Hematopoietic multipotent progenitor cell treated with erythropoietin and hydrocortisone succinate and interleukin-3 and kit ligand, for 8 days (in vitro differentiated cells): ENCODE results near the gene CLN6.

ENCODE experiments used
- DNase-seq: peaks from one replicate; pipeline ENCODE4 v3.0.0-alpha.2; 2015

Gene CLN6

DNA sequence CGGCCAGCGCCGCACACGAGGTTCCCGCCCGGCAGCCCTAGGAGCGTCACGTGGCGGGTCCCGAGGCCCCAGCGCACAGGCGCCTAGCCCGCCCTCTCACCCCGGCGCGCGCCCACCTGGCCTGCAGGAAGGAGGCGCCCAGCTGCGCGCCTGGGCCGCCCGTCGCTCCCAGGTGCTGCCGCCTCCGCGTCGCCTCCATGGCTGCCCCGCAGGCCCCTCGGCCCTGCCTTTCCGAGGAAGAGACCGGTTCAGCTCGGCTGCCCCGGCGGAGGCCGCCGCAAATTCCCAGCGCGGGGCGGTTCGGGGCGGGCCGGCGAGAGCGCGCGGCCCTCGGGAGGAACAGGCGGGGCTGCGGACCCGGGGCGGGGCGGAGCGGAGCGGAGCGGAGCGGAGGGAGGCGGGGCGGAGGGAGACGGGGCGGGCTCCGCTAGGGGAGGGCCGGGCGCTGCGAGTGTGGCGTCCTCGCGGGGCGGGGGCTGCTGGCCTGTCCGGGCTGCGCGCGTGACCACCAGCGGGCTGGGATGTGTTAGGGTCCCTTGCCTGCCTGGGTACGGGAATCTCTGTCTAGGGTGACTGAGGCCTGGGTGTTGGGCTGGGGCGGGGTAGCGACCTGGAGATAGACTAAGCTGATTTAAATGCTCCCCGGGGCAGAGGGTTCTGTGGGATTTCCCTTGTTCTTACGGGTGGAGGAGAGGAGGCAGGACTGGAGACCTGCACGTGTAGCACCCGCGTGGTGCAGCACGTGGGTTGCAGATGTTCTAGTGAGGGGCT lies at the start of gene CLN6:
TSS of gene CLN6 (minus strand) at position 343 of the 771 bp plus-strand sequence. CDS start at position 199, 144 bp downstream.
- peak; percentile 81 for DNase-seq

DNA sequence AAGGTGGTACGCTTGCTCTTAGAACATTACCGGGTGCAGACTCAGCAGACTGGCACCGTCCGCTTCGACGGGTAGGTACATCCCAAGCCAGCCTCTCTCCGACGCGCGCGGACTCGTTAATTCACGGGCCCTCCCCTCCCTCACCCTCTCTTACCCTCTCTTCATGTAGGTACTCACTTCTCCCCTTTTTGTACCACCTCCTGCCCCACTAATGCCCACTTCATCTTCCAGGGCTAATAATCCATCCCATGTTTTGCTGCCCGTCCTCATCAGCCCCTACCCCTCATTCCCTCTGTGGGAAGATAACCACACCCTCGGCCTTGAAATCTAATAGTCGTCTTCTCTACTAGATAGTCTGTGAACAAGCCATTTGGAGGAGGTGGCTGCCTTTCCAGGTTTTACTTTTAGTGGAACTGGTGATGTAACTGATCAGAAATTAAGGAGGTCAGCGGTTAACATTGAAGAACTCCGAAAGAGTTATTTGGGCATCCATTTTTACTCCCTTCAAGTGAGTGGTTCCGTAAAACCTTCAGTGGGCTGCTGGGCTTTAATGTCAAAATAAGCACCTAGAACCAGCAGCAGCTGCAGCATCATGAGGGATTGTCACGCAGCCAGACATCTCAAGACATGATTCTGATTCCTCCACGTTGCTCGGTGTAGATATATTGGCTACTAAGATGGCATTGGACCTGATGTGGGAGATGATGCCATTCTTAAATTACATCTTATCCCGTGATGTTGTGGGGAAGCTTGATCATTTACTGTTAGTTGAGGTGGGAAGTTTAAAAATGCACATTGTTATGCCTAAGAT lies 49.3 kb upstream of the CLN6 start:
- peak; percentile 51 for DNase-seq

DNA sequence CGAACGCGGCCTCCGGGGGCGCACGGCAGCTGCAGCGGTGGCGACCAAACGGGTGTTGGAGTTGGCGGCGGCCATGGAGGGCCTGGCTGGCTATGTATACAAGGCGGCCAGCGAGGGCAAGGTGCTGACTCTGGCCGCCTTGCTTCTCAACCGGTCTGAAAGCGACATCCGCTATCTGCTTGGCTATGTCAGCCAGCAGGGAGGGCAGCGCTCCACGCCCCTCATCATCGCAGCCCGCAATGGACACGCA lies 48.7 kb upstream of the CLN6 start:
- DNase-seq, result no peak

DNA sequence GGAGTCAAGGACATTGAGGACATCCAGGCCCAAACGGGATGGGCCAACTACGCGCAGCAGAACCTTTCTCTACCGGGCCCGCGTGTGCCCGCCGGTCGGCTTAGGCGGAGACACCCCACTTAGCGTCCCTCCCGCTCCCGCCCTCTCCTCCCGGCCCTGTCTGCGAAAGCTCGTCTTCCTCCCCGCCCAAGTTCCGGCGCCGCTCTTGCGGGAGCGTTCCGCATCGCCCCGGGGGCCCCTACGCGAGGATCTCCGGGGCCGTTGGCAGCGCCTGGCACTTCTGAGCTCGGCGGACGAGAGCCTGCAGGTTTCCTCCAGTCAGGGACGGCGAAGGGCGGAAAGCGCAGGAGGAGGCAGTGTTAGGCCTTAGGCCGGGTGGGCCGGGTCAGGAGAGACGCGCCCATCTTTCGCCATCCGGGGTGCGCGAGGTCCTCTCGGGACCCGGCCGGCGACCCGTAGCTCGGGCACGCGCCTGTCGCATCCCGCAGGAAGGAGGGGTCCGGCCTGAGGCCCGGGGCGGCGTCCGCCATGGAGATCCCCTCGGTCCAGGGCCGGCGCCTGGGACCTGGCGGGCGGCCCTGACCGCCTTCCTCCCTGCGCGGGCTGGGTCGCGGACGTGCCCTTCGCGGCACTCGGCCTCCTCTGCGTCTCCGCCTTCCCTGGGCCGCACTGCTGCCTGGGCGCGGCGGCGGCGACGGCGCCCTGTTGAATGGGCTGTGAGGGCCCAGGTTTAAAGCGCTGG lies 48.2 kb upstream of the CLN6 start, which contains the start of gene FEM1B:
TSS of gene FEM1B (plus strand) at position 143 of the 742 bp plus-strand sequence. CDS start 673 bp downstream, outside the sequence.
- peak; percentile 89 for DNase-seq

DNA sequence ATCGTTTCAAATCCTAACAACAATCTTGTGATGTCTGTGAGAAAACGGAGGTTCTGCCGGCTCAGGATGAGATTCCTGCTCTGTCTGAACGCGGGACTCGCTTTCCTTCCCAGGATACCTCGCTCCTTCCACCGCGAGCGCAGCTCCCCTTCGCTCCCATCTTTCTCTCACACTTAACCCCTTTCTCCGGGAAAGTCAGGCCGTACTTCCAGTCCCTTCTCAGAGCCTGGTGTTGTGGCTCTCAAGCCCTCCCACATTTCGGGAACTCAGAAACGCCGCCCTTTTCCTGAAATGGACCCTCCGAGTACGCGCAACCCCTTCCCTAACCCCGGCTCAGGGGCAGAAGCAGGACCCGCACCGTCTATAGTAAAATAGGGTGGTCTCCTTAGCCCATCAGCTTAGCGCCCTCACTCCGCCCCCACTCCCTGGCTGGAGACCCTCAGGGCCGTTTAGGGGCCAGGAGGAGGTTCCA lies 47.6 kb upstream of the CLN6 start:
- peak; percentile 64 for DNase-seq

DNA sequence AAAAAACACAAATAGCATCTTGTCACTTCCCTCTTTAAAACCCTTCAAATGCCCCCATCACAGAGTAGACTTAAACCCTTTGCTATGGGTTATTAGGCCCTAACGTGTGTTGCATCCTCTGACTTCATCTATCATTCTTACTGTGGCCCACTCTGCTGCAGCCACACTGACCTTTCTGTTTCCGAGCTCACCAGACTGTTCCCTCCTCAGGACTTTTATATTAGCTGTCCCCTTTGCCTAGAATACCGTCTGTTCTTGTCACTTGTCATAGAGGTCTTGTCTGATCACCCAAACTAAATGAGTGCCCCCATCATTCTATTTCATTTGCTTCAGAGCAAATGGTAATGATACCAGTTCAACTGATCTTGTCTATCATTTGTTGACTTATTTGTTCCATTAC lies 47.1 kb upstream of the CLN6 start:
- no peak for DNase-seq

DNA sequence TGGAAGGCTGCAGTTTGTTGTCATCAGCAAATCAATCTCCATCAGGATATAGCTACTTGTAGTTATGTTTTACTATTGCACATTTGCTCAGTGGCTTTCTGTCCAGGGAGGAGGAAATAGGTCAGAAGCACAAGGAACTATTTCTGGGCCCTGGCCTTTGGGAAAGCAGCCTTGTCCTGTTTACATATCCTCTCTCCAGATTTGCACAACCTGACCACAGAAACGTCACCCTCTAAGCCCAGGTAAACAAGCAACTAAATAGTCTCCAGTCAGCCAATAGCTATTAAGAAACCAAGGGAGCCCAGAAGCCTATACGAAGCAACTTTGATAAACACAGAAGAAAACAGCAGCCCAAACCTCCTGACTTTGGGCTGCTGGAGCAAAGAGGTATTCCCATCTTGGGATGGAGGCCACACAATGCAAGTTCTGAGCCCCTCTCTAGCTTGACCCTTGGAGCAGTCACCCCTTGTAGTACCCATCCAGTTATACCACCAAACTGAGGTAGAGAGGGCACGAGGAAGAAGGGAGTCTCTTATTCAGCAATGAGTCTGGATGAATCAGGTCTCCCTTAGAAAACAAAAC lies 45.7 kb upstream of the CLN6 start:
- no peak for DNase-seq

DNA sequence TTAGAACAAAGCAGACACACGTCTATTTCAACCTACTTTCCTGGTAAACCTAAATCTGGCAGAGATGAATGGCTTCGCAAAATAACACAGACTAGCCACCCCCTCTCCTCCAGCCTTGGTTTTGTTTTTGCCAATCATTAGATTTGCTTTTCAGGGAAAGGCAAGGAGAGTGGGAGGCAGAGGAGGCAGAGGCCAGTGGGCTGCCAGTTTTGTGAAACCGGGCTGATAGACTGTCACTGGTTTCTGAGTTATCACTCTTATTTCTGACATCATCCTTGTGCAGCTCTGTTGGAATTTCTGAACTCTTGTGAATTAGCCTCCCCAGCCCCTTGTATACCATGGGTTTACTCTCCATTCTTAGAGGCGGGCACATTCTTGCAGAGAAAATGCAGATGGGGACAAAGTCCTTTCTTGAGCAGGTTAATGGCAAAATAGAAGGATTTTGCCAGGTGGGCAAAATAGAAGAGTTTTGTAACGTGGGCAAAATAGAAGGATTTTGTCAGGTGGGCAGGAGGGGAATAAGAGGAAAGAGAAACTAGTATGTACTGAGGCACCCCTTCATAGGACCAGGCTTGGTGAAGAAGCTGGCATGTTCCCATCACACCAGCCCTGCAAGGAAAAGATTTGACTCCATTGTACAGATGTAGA lies 44.8 kb upstream of the CLN6 start:
- DNase-seq, result no peak

DNA sequence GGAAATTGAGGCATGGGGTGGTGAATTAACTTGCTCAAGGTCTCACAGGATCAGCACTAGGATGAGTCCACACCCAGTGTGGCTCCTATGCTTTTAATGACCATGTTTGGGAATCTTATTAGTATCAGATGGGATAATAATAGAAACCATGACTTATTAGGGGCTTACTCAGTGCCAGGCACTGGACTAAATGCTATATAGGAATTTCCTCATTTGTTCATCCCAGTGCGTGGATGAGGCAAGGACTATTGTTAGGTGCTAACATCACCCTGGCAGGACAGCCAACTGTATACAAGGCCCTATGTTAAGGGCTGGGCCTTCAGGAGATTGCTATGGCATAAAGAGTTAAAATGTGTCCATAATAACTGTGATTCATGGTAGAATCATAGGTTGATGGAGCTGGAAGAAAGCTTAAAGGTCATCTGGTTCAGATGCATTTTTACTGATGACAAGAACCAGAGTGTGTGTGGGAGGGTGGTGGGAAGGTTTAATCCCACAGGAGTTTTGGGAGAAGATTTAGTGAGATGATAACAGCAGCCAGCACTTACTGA lies 43.3 kb upstream of the CLN6 start:
- DNase-seq, result no peak

DNA sequence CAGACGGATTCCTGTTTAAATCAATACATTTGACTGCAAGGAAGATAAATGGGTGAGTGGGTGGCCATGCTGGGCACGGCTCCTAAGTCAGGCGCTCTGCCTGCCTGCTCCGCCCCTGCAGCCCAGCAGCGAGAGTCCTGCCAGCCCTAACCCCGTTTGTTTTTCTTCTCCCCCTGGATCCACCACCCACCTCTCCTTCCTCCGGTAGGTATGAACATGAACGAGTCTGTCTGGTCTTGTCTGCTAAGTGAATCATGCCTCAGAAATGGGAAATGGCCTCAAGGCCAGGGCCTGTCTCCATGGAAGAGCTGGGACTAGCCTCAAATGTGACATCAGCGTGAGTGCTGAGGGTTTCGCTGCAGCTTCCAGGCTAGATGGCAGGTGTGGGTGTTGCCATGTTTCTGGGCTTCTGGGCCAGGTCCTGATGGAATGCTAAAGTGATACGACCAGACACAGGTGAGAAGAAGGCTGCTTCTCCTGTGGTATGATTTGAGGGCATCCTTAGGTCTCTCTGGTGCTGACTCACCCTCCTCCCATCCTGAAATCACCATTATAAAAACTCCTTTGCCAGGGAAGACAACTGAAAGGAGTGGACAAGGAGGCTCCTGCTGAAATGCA lies 42.4 kb upstream of the CLN6 start:
- DNase-seq, result no peak

DNA sequence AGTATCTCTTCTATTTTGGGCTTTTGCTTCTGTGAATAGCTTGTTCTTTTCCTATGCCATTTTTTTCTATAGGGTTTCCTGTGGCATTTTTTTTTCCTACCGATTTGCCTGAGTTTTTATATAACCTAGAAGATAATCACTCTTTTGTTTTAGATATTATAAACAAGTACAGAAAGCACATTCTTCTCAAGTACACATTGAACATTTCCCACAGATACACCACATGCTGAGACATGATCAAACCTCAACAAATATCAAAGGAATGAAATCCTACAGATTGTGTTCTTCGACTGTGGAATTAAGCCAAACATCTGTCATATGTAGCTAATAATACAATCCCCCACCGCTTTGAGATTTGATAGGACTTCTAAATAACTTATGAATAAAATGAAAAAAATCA lies 38.9 kb upstream of the CLN6 start:
- no peak for DNase-seq

DNA sequence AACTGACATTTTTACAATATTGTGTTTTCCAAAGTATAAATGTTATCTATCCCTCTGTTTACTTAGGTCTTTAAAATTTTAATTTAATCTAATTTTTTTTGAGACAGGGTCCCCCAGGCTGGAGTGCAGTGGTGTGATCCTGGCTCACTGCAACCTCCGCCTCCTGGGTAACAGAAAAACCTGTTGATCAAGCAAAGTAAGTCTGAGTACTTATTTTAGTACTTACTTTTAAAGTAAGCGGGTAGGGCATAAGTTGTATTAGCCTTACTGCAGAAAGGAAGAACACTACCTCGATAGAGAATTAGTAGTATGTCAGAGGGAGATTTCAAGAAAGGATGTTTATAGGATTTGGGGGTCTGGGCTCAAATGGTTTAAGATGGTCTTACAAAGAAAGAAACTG lies 36.1 kb upstream of the CLN6 start:
- DNase-seq, result no peak

DNA sequence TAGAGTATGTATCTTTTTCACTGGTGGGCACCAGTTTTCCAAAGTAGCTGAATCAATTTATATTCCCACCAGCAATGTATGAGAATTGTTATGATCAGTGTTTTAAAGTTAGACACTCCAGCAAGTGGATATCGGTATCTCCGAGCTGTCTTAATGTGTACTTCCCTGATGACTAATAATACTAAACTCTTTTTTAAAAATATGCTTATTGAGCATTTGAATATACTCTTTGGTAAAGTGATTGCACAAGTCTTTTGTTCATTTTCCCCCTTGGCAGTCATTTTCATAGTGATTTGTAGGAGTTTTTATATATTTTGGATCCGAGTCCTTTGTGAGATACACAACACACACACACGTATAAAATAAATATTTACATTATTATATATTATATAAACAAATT lies 35.6 kb upstream of the CLN6 start:
- no peak for DNase-seq

DNA sequence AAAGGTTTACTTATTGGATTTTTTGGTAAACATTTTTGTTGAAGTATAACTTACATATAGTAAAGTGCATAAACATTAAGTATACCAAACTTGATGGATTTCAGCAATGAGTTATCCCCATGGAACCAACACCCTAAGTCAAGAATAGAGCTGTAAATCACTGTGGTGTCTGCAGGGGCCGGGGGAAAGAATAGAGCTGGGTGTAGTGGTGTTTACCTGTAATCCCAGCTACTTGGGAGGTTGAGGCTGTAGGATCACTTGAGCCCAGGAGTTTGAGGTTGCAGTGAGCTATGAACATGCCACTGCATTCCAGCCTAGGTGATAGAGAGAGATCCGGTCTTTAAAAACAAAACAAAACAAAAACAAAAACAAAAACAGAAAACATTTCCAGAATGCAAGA lies 34.8 kb upstream of the CLN6 start:
- DNase-seq, result no peak

DNA sequence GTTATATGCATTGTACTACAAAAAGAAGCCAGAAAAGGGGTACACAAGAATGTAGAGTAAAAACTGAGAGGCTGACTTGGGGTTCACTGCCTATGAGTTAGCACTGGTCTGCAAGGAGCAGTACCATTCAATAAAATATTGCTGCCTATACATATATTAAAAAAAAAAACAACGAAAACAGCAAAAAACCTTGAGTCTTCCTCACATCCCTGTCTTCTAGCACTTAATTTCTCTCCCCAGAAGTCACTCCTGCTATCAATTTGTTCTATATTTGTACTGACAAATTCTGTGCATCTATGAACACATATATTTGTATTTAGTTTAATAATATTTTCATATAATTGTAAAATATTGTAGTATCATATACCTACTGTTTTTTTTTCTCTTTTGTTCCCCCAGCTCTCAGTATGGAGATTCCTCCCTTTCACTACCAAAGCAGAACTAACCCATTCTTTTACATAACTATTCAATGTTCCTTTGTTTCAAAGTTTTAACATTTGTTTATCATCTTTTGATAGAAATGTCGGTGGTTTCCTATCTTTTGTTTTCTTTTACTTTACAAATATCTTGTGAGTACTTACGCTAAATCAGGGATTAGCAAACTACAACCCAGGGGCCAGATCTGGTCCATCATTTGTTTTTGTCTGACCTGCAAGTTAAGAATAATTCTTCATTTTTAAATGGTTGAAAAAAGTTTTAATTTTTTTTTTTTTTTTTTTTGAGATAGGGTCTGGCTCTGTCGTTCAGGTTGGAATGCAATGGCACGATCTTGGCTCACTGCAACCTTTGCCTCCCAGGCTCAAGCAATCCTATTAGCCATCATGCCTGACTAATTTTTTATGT lies 33.2 kb upstream of the CLN6 start:
- no peak for DNase-seq

DNA sequence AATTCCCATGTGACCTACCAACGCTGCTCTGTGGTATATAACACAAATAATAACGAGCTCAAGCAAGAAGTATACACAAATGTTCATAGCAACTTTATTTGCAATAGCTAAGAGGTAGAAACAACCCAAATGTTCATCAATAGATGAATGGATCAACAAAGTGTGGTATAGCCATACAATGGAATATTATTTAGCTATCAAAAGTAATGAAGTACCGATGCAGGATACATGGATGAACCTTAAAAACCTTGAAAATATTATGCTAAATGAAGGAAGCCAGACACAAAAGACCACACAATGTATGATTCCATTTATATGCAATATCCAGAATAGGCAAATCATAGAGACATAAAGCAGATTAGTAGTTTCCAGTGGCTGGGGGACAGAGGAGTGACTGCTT lies 32.5 kb upstream of the CLN6 start:
- DNase-seq, result no peak

DNA sequence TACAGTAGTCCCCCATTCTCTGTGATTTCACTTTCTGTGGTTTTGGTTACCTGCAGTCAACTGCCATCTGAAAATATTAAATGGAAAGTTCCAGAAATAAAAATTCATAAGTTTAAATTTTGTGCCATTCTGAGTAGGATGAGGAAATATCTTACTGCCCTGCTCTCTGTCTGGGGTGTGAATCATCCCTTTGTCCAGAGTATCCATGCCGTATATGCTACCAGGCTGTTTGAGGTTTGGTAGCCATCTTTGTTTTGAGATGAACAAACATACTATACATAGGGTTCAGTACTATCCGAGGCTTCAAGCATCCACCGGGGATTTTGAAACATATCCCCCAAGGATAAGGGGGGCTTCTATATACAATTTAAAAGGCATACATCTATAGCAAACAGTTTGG lies 31.7 kb upstream of the CLN6 start:
- no peak for DNase-seq

DNA sequence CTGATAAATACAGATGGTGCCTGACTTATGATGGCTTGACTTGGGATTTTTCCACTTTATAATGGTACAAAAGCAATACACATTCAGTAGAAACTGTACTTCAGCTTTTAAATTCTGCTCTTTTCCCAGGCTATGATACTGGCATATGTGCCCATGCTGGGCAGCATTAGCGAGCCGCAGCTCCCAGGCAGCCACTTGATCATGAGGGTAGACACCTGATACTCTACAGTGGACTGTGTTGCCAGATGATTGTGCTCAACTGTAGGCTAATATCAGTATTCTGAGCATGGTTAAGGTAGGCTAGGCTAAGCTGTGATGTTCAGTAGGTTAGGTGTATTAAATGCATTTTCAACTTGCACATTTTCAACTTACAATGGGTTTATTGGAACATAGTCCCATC lies 30.4 kb upstream of the CLN6 start:
- no peak for DNase-seq

DNA sequence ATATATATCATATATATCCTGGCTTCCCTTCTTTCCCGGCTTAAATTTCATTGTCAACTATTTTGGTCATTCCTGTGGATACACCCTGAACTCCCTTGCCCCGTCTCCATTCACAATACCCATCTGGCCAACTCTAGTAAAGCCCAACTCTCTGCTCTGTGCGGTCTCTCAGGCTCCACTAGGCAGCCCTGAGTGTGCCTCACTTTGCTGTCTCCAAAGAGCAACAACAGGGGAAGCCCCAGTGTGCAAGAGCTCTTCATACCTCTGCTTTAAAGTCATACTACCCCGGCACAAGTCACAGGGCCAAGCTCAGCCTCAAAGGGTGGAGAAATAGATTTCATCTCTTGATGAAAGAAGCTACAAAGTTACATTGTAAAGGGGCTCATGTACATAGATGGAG lies 29.2 kb upstream of the CLN6 start:
- no peak for DNase-seq

DNA sequence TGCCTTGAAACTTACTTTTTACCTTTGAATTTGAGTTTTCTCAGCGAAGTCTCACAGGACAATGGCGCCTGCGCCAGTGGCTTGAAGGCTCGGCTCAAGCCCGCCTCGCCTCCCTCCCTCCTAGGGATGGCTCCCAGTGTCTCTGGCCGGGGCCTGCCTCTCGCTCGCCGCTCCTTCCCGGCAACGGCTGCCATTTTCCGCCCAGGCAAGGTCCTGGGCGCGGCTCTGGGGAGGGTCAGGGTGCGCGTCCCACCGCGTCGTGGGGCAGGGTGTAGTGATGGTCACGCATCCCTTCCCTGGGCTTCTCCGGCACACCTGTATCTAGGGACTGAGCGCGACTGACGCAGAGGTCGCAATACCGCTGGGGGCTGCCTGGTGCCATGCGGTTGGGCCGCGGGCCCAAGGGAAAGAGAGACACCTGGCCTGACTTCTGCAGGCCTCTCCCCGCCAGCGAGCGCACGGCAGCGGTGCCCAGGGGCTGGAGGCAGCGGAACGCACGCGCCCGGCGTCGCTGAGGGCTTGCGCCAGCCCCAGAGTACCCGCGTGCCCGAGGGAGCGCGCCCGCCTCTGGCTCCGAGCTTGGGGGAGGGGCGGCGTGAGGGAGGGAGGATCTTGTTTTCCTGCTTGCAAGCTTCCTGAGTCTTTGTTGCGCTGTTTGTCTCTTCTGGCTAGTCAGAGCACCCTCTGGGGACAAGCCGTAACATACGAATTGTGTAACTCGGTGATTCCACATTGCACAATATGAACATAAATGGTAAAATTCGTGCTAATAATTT lies 27.3 kb upstream of the CLN6 start:
- peak; percentile 88 for DNase-seq
